IPS DF 4.7 (cell line): ENCODE results near the gene ITCH.
"Not testable (repeated sequence)": the region's sequence is repeated elsewhere in the genome, so short reads cannot be mapped to it uniquely, and the experiment has no call there.

Experiments
- DNase-seq: peaks from one replicate; pipeline ENCODE4 v3.0.0-alpha.2; 2013; ENCODE audit warnings: low spot score; ENCODE audit errors: extremely low read depth

Gene ITCH

GRCh38 chr20:34452281-34452982 lies 89.4 kb downstream of the ITCH start:
- no peak for DNase-seq

- DNase-seq, result no peak
Observed at GRCh38 chr20:34458631-34459030, 95.6 kb downstream of the ITCH start.

GRCh38 chr20:34459209-34459897 lies 96.3 kb downstream of the ITCH start:
- no peak for DNase-seq

GRCh38 chr20:34461779-34462087 lies 98.7 kb downstream of the ITCH start:
- no peak for DNase-seq

GRCh38 chr20:34468951-34469350 lies 105.9 kb downstream of the ITCH start:
- DNase-seq, result no peak

GRCh38 chr20:34472246-34472925 lies 109.3 kb downstream of the ITCH start:
- no peak for DNase-seq

GRCh38 chr20:34473262-34473883 lies 110.3 kb downstream of the ITCH start:
- DNase-seq, result peak; percentile 11

GRCh38 chr20:34475979-34476736 lies 113.1 kb downstream of the ITCH start:
- no peak for DNase-seq

GRCh38 chr20:34479627-34480026 lies 116.6 kb downstream of the ITCH start:
- no peak for DNase-seq

GRCh38 chr20:34482154-34482553 lies 119.1 kb downstream of the ITCH start:
- not testable (repeated sequence) for DNase-seq

GRCh38 chr20:34483585-34484220 lies 120.6 kb downstream of the ITCH start:
- DNase-seq, result not testable (repeated sequence)

GRCh38 chr20:34485068-34485634 lies 122.1 kb downstream of the ITCH start:
- no peak for DNase-seq

- DNase-seq, result no peak
Observed at GRCh38 chr20:34491226-34491931, 128.3 kb downstream of the ITCH start.

GRCh38 chr20:34491932-34492509 lies 128.9 kb downstream of the ITCH start:
- no peak for DNase-seq

- no peak for DNase-seq
Observed at GRCh38 chr20:34493646-34494045, 130.6 kb downstream of the ITCH start.

GRCh38 chr20:34495307-34495706 lies 132.2 kb downstream of the ITCH start:
- no peak for DNase-seq

GRCh38 chr20:34495916-34496315 lies 132.8 kb downstream of the ITCH start:
- no peak for DNase-seq

GRCh38 chr20:34497596-34497995 lies 134.5 kb downstream of the ITCH start:
- DNase-seq, result not testable (repeated sequence)

GRCh38 chr20:34500823-34501222 lies 137.8 kb downstream of the ITCH start:
- DNase-seq, result no peak

GRCh38 chr20:34506480-34506879 lies 143.4 kb downstream of the ITCH start:
- no peak for DNase-seq
